ENCODE measurements around the gene THADA.

- TF ChIP-seq EZH2 (IDR thresholded peaks at IDR 0.05; ENCODE audit: borderline replicate concordance, low read depth, low read length, severe bottlenecking) = no peak
- TF ChIP-seq MAX (IDR thresholded peaks at IDR 0.05; ENCODE audit: insufficient read depth, insufficient read length) = no peak
- TF ChIP-seq CTCF (IDR thresholded peaks at IDR 0.05; ENCODE audit: extremely low read depth in 1 of 2, insufficient read depth in 1 of 2, low read depth in 1 of 2, low read length in 2 of 2) = no peak
- no peak for TF ChIP-seq POLR2A (IDR thresholded peaks at IDR 0.05; ENCODE audit: low read depth, low read length)
- TF ChIP-seq GATA2 (IDR thresholded peaks at IDR 0.05; ENCODE audit: insufficient read depth, insufficient read length, low read depth, low read length) = no peak
- TF ChIP-seq MYC (IDR thresholded peaks at IDR 0.05; ENCODE audit: low read depth, low read length) = no peak
Observed at GRCh38 chr2:43220760-43221123, 375.1 kb downstream of the THADA start.

Measured in endothelial cell of umbilical vein (primary cell).